ENCODE measurements around the gene TRUB2. TPM values are rescaled to one million over a fixed set of nuclear protein-coding genes. Genes with fewer than 3 reads are reported as not detected.

TRUB2 gene
- total and polyA plus RNA-seq, 2 experiments from 2014 or later: 13.8 to 33.2 TPM

DNA sequence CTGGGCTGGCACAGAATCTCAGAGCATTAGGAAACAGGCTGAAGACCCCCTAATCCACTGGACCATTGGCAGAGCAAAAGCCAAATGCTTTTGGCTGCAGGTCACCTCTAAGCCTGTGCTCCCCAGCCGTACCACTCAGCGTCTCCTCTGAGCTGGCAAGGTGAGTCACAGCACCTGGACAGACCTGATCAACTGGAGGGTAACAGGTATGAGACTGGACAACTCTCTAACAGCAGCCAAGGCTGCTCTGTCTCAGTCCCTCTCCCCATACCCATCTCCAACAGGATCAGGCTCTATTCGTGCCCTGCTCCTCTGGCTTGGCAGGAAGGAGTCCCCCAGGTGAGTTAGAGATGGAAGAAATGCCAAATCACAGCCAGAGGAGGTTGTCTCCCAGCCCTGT lies 51.1 kb downstream of the TRUB2 start:
- DNase-seq: no peak
- TF ChIP-seq EZH2phosphoT487 (IDR thresholded peaks at IDR 0.05; ENCODE audit: insufficient read depth, low read depth): no peak
- TF ChIP-seq EZH2 (IDR thresholded peaks at IDR 0.05; ENCODE audit: insufficient read depth, poor library complexity, severe bottlenecking): no peak
- Histone ChIP-seq H3K27ac (no peak overlapping the region), H3K79me2 (ENCODE audit: insufficient read depth) (peaks cover 94% of the 10 kb centered on the region), H2AFZ (no peak overlapping the region), H3K36me3 (ENCODE audit: low read depth) (peaks cover 53% of the 10 kb centered on the region), H3F3A (ENCODE audit: insufficient read depth) (no peaks in the 10 kb centered on the region), H3K4me1 (ENCODE audit: insufficient read depth) (peaks cover 12% of the 10 kb centered on the region), H4K20me1 (ENCODE audit: insufficient read depth) (no peaks in the 10 kb centered on the region), H3K9ac (no peak overlapping the region), H3K4me2 (ENCODE audit: unreplicated experiment) (no peak overlapping the region), H3K9me2 (ENCODE audit: insufficient read depth) (no peaks in the 10 kb centered on the region), H3K27me3 (replicated peaks; ENCODE audit: insufficient read depth) (no peaks in the 10 kb centered on the region), H3K4me3 (no peak overlapping the region), H3K9me3 (ENCODE audit: low read depth) (no peaks in the 10 kb centered on the region)
- WGBS, 2 experiments (ENCODE audit: low coverage in 1 of 2, low lambda C conversion rate in 2 of 2, missing lambda C conversion rate in 2 of 2): 95 to 98% methylated on average over 3 of the region's 3 CpGs
- in situ Hi-C loops (cut with MboI): no loop called here

DNA sequence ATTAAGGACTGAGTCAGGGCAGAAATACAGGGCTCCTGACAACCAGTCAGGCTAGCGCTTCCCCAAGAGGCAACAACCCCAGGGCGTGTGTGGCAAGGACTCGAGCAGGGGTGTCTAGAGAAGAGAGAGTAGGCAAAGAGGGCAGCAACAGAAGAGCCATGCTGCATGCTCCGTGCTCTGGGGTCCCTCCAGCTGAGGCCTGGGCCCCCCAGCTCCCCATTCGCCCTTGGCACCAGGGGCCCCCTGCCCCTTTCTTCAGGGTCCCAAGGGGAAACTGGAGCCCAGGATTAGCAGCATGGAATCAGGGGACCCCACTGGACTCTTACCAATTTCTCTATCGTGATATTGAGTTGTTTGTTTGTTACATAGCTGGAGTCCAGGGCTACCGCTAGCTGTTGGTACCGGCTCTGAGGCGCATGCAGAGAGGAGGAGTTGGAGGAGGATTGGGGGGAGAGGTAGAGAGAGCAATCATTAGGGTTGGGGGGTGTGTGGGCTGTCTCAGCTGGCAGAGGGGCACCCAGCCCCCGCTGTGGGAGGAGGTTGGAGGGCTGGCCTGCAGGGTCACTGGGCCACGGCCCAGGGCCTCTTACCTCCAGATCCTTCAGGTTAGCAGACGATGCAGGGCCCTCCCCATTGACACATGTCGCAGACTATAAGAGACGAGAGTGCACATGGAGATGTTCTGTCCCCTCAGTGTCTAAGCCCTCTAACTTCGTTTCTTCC lies 55.2 kb downstream of the TRUB2 start:
- H3K79me2 ChIP-seq (ENCODE audit: insufficient read depth): peaks cover 67% of the 10 kb centered on the region
- no peak overlapping the region for H3K27ac ChIP-seq
- in situ Hi-C loops (cut with MboI): no loop called here
- no peaks in the 10 kb centered on the region for H3K9me2 ChIP-seq (ENCODE audit: insufficient read depth)
- H3K9ac ChIP-seq: no peak overlapping the region
- no peak overlapping the region for H3K4me2 ChIP-seq (ENCODE audit: unreplicated experiment)
- H4K20me1 ChIP-seq (ENCODE audit: insufficient read depth): no peaks in the 10 kb centered on the region
- no peak overlapping the region for H2AFZ ChIP-seq
- TF ChIP-seq EZH2phosphoT487 (IDR thresholded peaks at IDR 0.05; ENCODE audit: insufficient read depth, low read depth): no peak
- no peak for TF ChIP-seq EZH2 (IDR thresholded peaks at IDR 0.05; ENCODE audit: insufficient read depth, poor library complexity, severe bottlenecking)
- 92 to 96% methylated on average over 15 of the region's 15 CpGs for WGBS, 2 experiments (ENCODE audit: low coverage in 1 of 2, low lambda C conversion rate in 2 of 2, missing lambda C conversion rate in 2 of 2)
- DNase-seq: no peak
- H3K36me3 ChIP-seq (ENCODE audit: low read depth): peaks cover 58% of the 10 kb centered on the region
- H3K4me1 ChIP-seq (ENCODE audit: insufficient read depth): no peaks in the 10 kb centered on the region
- H3F3A ChIP-seq (ENCODE audit: insufficient read depth): peaks cover 10% of the 10 kb centered on the region; the same call in 1 of the 2 replicates
- no peaks in the 10 kb centered on the region for H3K9me3 ChIP-seq (ENCODE audit: low read depth)
- H3K27me3 ChIP-seq (replicated peaks; ENCODE audit: insufficient read depth): no peaks in the 10 kb centered on the region
- H3K4me3 ChIP-seq: no peak overlapping the region

DNA sequence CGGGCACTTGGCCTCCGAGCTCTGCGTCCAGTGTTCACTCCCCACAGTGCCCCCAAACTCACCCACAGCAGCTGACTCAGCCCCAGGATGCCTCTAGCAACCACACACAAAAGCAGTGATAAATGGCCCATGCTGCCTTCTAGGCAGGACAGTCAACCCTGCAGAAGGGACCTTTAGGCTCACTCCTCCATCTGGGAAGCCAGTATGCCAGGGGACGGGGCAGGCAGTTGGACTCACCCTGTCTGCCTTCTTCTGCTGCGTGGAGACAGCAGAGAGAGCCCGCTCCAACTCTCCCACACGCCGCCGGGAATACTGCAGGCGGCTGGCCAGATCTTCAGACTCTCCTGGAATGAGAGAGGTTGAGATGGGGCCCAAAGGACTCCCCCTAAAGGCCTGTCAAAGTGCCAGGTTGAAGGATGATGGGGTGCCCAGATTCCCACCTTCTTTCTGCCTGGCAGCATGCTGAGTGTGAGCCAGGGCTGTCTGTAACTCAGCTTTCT lies 56.8 kb downstream of the TRUB2 start:
- Histone ChIP-seq H2AFZ (no peak overlapping the region), H3K27me3 (replicated peaks; ENCODE audit: insufficient read depth) (no peaks in the 10 kb centered on the region), H3K9me3 (ENCODE audit: low read depth) (no peaks in the 10 kb centered on the region), H3K4me1 (ENCODE audit: insufficient read depth) (no peaks in the 10 kb centered on the region), H3K4me2 (ENCODE audit: unreplicated experiment) (no peak overlapping the region), H4K20me1 (ENCODE audit: insufficient read depth) (no peaks in the 10 kb centered on the region), H3F3A (ENCODE audit: insufficient read depth) (peaks cover 21% of the 10 kb centered on the region; the same call in 1 of the 2 replicates), H3K36me3 (ENCODE audit: low read depth) (peaks cover 55% of the 10 kb centered on the region), H3K9ac (no peak overlapping the region), H3K9me2 (ENCODE audit: insufficient read depth) (no peaks in the 10 kb centered on the region), H3K79me2 (ENCODE audit: insufficient read depth) (peaks cover 58% of the 10 kb centered on the region), H3K4me3 (no peak overlapping the region), H3K27ac (no peak overlapping the region)
- no peak for TF ChIP-seq EZH2 (IDR thresholded peaks at IDR 0.05; ENCODE audit: insufficient read depth, poor library complexity, severe bottlenecking)
- no peak for TF ChIP-seq EZH2phosphoT487 (IDR thresholded peaks at IDR 0.05; ENCODE audit: insufficient read depth, low read depth)
- in situ Hi-C loops (cut with MboI): no loop called here
- WGBS, 2 experiments (ENCODE audit: low coverage in 1 of 2, low lambda C conversion rate in 2 of 2, missing lambda C conversion rate in 2 of 2): 92 to 95% methylated on average over 10 of the region's 10 CpGs
- no peak for DNase-seq

DNA sequence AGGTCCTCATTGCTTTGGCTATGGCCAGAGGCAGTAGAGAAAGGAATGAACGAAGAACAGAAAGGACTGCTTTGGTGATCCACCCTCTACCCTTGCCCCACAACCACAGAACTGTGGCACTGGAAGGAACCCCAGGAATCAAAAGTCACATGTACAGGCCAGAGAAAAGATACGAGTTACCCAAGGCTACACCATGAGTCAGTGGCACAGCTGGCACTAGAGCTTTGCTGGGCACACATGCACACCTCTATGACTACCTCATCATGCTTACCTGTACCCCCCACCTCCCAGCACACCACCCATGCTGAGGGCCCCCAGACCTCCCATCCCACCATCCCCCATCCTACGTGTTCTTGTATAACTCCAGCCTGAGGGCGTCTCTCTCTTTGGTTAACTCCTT lies 59.6 kb downstream of the TRUB2 start:
- peaks cover 53% of the 10 kb centered on the region for H3K36me3 ChIP-seq (ENCODE audit: low read depth)
- 73 to 76% methylated on average over 4 of the region's 4 CpGs for WGBS, 2 experiments (ENCODE audit: low coverage in 1 of 2, low lambda C conversion rate in 2 of 2, missing lambda C conversion rate in 2 of 2)
- H3K9ac ChIP-seq: no peak overlapping the region
- peaks cover 24% of the 10 kb centered on the region; the same call in 1 of the 2 replicates for H3F3A ChIP-seq (ENCODE audit: insufficient read depth)
- H3K4me2 ChIP-seq (ENCODE audit: unreplicated experiment): no peak overlapping the region
- H3K4me3 ChIP-seq: no peak overlapping the region
- no peak overlapping the region for H3K27ac ChIP-seq
- no peaks in the 10 kb centered on the region for H3K9me2 ChIP-seq (ENCODE audit: insufficient read depth)
- no peaks in the 10 kb centered on the region for H4K20me1 ChIP-seq (ENCODE audit: insufficient read depth)
- in situ Hi-C loops (cut with MboI): no loop called here
- no peaks in the 10 kb centered on the region for H3K4me1 ChIP-seq (ENCODE audit: insufficient read depth)
- no peaks in the 10 kb centered on the region for H3K27me3 ChIP-seq (replicated peaks; ENCODE audit: insufficient read depth)
- DNase-seq: no peak
- H3K9me3 ChIP-seq (ENCODE audit: low read depth): no peaks in the 10 kb centered on the region
- no peak overlapping the region for H2AFZ ChIP-seq
- TF ChIP-seq EZH2 (IDR thresholded peaks at IDR 0.05; ENCODE audit: insufficient read depth, poor library complexity, severe bottlenecking) (no peak), EZH2phosphoT487 (IDR thresholded peaks at IDR 0.05; ENCODE audit: insufficient read depth, low read depth) (no peak)
- H3K79me2 ChIP-seq (ENCODE audit: insufficient read depth): peaks cover 32% of the 10 kb centered on the region
